Measurements from ENCODE around the gene UNKL.

Gene UNKL

GRCh38 chr16:1453316-1453715 is 38.8 kb upstream of the UNKL start:
- no peaks in the 10 kb centered on the region for H3K9me3 ChIP-seq
- no peak for DNase-seq
- H3K4me3 ChIP-seq: no peak overlapping the region
- no peaks in the 10 kb centered on the region for H3K4me1 ChIP-seq
- H3K27me3 ChIP-seq: no peaks in the 10 kb centered on the region
- no peak overlapping the region for H3K27ac ChIP-seq
- peaks cover 67 to 100% (median 98%) of the 10 kb centered on the region in 3 donors for H3K36me3 ChIP-seq
- intact Hi-C loops (cut with DNase I; ENCODE audit: low total_unique reads): no loop called here
- TF ChIP-seq CTCF (IDR thresholded peaks at IDR 0.05): no peak

GRCh38 chr16:1452530-1452929 is 38.0 kb upstream of the UNKL start:
- H3K27me3 ChIP-seq: no peaks in the 10 kb centered on the region
- no peaks in the 10 kb centered on the region for H3K9me3 ChIP-seq
- no peak for DNase-seq
- H3K27ac ChIP-seq: no peak overlapping the region
- H3K4me1 ChIP-seq: no peaks in the 10 kb centered on the region
- no peak overlapping the region for H3K4me3 ChIP-seq
- intact Hi-C loops (cut with DNase I; ENCODE audit: low total_unique reads): no loop called here
- H3K36me3 ChIP-seq: peaks cover 65 to 100% (median 98%) of the 10 kb centered on the region in 3 donors
- TF ChIP-seq CTCF (IDR thresholded peaks at IDR 0.05): no peak

GRCh38 chr16:1451702-1452392 is 37.3 kb upstream of the UNKL start:
- Histone ChIP-seq H3K27me3 (no peaks in the 10 kb centered on the region), H3K4me3 (no peak overlapping the region), H3K4me1 (no peaks in the 10 kb centered on the region), H3K9me3 (no peaks in the 10 kb centered on the region), H3K27ac (no peak overlapping the region), H3K36me3 (peaks cover 67 to 100% (median 98%) of the 10 kb centered on the region in 3 donors)
- no peak for DNase-seq
- intact Hi-C loops (cut with DNase I; ENCODE audit: low total_unique reads): no loop called here
- no peak for TF ChIP-seq CTCF (IDR thresholded peaks at IDR 0.05)

- peaks cover 74 to 100% (median 100%) of the 10 kb centered on the region in 3 donors for H3K36me3 ChIP-seq
- intact Hi-C loops (cut with DNase I; ENCODE audit: low total_unique reads): no loop called here
- no peak overlapping the region for H3K27ac ChIP-seq
- TF ChIP-seq CTCF (IDR thresholded peaks at IDR 0.05): no peak
- no peak for DNase-seq
- H3K4me1 ChIP-seq: no peaks in the 10 kb centered on the region
- H3K27me3 ChIP-seq: no peaks in the 10 kb centered on the region
- H3K9me3 ChIP-seq: no peaks in the 10 kb centered on the region
- no peak overlapping the region for H3K4me3 ChIP-seq
Observed at GRCh38 chr16:1450841-1451240, 36.3 kb upstream of the UNKL start.

GRCh38 chr16:1450218-1450617 is 35.7 kb upstream of the UNKL start:
- DNase-seq: no peak
- no peaks in the 10 kb centered on the region for H3K27me3 ChIP-seq
- no peaks in the 10 kb centered on the region for H3K4me1 ChIP-seq
- H3K36me3 ChIP-seq: peaks cover 73 to 100% (median 99%) of the 10 kb centered on the region in 3 donors
- no peak overlapping the region for H3K4me3 ChIP-seq
- no peak for TF ChIP-seq CTCF (IDR thresholded peaks at IDR 0.05)
- intact Hi-C loops (cut with DNase I; ENCODE audit: low total_unique reads): no loop called here
- no peak overlapping the region for H3K27ac ChIP-seq
- H3K9me3 ChIP-seq: no peaks in the 10 kb centered on the region
